Activated naive CD4-positive, alpha-beta T cell treated with Interleukin-2 at 50 U/mL for 16 hours (primary cell): ENCODE measurements around the gene HS6ST3.
"Not testable (repeated sequence)": the region's sequence is repeated elsewhere in the genome, so short reads cannot be mapped to it uniquely, and the experiment has no call there.

Experiments
- DNase-seq: peaks from one replicate; pipeline ENCODE4 v3.0.0-alpha.2; 2020

The HS6ST3 gene

DNA sequence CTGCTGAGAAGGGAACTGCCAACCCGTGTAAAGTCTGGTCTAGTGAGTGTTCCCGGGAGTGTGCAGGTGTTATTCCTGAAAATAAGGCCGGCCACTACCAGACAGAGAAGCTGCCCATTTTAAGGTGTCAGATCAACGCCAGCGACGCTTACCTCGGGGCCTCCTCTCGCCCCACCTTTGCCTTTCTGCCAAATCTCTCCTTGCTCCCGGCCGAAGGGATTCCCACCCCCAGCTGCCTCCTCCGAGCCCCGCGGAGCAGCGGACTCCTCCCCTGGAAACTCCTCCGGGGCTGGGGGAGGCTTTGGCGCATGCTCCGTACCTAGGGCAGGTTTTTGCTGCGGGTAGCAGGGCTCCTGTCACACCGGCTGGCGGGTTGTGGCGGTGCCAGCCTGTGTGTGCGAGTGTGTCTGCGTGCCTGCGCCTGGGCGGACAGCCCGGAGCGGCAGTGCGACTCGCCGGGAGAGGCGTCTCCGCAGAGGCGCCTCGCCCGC is at the start of gene HS6ST3:
Gene HS6ST3 (plus strand): TSS at position 359 of the 491 bp plus-strand sequence.
- no peak for DNase-seq

DNA sequence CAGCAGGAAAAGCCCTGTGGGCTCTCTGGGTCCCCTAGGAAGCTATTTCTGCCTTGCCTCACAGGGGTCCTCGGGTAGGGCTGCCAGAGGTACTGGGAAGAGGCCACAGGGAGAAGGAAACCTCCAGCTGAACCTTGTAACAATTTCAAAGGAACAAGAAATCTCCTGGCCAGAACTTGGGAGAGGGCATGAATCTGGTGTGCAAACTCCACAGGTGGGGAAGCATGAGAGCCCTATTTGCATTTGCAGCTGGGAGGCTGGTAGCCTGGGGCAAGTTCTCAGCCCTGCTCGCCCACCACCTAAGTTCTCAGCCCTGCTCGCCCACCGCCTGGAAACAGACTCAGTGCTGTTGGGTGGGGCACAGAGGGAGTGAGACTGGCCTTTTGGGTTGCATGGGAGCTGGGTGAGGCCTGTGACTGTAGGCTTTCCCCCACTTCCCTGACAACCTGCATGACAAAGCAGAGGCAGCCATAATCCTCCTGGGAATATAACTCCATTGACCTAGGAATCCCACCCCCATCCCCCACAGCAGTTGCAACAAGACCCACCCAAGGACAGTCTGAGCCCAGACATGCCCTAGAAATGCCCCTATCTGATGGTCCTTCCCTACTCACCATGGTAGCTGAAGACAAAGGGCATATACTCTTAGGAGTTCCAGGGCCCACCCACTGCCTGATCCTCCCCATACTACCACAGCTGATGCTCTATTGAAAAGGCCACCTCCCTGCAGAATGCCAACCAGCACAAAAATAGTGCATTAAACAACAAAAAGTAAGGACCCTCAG is 48.4 kb upstream of the HS6ST3 start:
- DNase-seq: no peak

DNA sequence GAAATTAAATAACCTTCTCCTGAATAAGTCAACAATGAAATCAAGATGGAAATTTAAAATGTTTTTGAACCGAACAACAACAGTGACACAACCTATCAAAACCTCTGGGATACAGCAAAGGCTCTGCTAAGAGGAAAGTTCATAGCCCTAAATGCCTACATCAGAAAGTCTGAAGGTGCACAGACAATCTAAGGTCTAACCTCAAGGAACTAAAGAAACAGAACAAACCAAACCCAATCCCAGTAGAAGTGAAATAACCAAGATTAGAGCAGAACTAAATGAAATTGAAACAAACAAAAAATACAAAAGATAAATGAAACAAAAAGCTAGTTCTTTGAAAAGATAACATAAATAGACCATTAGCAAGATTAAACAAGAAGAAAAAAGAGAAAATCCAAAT is 45.7 kb upstream of the HS6ST3 start:
- no peak for DNase-seq

DNA sequence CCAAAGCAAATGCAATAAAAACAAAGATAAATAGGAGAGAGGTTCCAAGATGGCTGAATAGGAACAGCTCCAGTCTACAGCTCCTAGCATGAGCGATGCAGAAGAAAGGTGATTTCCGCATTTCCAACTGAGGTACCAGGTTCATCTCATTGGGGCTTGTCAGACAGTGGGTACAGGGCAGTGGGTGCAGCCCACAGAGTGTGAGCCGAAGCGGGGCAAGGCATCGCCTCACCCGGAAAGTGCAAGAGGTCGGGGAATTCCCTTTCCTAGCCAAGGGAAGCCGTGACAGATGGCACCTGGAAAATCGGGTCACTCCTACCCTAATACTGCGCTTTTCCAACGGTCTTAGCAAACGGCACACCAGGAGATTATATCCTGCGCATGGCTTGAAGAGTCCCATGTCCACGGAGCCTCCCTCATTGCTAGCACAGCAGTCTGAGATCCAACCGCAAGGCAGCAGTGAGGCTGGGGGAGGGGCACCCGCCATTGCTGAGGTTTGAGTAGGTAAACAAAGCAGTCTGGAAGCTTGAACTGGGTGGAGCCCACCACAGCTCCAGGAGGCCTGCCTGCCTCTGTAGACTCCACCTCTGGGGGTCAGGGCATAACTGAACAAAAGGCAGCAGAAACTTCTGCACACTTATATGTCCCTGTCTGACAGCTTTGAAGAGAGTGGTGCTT is 43.3 kb upstream of the HS6ST3 start:
- not testable (repeated sequence) for DNase-seq

DNA sequence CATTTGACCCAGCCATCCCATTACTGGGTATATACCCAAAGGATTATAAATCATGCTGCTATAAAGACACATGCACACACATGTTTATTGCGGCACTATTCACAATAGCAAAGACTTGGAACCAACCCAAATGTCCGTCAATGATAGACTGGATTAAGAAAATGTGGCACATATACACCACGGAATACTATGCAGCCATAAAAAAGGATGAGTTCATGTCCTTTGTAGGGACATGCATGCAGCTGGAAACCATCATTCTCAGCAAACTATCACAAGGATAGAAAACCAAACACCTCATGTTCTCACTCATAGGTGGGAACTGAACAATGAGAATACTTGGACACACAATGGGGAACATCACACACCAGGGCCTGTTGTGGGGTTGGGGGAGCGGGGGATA is 39.0 kb upstream of the HS6ST3 start:
- DNase-seq: not testable (repeated sequence)

DNA sequence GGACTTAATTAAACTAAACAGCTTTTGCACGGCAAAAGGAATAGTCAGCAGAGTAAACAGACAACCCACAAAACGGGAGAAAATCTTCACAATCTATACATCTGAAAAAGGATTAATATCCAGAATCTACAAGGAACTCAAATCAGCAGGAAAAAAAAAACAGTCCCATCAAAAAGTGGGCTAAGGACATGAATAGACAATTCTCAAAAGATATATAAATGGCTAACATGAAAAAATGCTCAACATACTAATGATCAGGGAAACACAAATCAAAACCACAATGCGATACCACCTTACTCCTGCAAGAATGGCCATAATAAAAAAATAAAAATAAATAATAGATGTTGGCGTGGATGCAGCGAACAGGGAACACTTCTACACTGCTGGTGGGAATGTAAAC is 38.4 kb upstream of the HS6ST3 start:
- not testable (repeated sequence) for DNase-seq

DNA sequence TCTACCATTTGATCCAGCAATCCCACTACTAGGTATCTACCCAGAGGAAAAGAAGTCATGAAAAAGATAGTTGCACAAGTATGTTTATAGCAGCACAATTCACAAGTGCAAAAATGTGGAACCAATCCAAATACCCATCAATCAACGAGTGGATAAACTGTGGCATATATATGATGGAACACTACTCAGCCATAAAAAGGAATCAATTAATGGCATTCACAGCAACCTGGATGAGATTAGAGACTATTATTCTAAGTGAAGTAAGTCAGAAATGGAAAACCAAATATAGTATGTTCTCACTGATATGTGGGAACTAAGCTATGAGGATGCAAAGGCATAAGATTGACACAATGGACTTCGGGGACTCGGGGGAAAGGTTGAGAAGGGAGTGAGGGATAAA is 38.0 kb upstream of the HS6ST3 start:
- DNase-seq: not testable (repeated sequence)

DNA sequence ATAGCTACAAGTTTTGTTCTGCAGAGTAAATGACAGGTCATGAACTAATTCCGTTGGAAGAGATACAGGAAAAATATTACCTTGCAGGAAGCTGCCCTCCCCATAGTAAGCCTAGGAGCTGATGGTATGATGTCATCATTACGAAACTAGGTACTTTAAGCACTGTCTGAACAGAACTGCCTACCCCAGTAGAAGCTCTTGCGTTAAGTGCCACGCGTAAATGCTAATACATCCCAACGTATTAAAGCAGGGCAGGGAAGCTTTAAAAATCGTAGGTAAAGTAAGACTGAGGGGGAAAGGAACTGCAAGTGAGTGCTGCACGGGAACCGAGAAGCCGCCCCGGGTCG is 37.3 kb upstream of the HS6ST3 start:
- DNase-seq: no peak

DNA sequence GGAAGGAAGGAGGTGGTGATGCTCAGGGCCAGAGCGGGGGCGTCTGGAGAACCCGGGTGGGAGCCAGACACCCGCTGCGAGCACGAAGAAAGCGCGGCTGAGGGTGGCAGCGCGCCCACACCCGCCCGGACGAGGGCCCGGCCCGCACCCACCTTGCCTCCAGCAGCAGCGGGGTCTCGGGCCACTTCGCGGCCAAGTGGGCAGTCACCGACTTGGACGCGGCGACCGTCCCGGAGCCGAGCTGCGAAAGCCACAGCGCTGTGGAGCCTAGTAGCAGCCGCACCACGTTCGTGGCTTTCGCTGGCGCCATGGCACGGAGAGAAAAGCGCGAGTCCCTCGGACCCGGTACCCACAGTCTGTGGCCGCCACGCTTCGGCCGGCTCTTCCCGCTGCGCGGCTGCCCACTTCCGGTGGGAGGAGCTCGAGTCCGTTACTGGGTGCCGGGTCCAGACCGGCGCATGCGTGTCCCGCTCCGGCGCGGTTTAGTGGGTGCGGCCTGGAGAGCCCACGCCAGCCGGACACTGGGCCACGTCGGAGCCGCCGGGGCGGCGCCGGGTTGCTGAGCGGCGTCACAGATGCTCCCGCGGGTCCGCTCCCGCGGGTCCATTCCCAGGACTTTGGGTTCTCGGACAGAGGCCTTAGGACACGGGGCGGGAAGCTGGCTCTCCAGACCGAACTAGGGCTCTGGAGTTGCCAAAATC is 36.8 kb upstream of the HS6ST3 start, which contains the start of gene UGGT2:
Gene UGGT2 (minus strand): TSS at position 399 of the 701 bp plus-strand sequence. CDS start 89 bp downstream, at position 310.
- no peak for DNase-seq

DNA sequence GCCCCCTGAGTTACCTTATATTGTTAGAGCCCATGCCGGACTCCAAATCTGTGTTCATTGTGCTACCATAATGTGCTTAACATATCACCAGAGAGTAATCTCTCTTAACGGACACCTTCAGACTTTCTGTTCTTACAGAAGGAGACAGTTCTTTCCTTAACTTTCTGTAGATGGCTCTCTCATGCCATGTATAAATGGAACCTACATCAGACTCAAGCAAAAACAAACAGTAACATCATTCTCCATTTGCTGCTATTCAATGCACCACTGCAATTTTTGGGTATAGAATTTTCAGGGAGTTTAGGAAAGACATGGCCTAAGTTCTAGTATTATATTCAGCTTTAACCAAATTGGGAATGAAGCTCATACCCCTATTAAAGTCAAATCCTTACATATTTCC is 24.1 kb upstream of the HS6ST3 start:
- DNase-seq: no peak

DNA sequence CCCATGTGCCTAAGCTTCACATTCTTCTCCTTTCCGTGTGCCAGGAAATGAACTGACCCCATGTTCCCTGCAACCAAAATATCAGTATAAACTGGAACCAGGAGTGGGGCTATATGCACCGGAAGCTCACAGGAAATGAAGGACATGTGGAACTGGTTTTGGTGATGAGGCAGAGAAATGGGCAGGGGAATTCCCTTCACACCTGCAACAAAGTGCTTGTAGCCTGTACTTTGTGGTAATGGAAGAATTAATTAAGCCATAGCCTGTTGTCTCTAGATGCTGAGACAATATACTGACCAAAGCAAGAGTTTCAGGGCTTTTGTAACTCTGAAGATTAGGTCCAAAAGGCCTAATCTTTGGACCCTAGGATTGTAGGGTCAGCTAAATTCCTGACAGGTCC is 21.2 kb upstream of the HS6ST3 start:
- DNase-seq: no peak

DNA sequence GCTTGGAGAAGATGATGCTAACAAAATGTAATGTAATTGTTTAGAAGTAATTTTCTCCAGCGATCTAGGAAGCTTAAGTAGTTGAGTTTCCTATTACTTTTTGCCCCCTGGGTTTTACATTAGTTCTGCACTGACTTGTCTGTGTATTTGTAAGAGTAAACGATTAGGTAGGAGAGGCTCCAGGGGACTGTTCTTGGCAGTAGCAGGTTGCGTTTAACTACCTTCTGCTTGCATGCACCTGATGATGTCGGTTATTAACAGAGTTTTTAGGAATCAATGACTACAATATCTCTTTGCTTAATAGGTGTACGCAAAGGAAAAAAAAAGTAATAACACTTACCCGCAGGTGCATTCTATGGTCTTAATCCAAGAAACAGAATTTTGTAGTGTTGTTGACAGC is 18.4 kb upstream of the HS6ST3 start:
- no peak for DNase-seq

DNA sequence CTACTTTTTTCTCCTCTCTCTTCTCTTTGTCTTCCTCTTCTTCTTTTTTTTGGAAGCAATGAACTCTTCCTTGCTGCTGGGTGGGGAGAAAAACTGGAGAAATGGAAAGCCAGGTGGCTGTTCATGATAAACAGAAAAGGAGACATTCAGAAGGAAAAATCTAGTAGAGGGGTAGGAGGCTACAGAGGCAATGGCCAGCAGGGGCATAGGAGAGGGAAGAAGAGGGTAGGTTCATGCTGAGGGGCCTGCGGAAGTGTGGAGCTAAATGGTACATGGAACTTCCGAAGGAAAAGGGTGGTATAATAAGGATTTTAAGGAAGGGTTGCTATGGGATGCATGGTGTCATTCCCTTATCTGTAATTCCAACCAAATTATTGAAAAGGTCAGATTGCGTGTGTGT is 17.5 kb upstream of the HS6ST3 start:
- no peak for DNase-seq

DNA sequence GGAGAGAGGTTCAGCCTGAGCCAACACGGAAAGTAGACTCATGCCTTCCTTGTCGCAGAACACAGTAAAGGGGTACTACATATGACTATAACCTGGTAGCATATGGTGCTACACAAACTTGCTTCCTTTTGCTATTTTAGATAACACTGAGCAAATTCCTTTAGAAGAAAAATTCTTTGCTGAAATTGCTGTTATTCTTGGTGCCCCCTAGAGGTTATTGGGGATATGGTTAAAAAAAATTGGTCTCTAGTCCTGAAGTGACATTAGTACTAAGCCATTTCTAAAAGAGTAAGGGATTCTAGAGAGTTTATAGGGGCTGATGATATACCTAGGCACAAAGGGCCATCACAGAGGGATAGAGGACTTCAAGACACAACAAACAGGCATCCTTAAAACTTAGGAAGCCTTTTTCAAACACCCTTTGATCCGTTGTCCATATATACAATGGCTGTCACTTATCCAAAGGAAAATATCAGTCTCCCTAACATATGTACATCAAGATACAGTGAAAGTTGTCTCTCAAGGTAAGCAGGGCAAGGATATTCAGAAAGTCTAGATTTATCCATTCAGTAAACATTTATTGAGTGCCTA is 13.9 kb upstream of the HS6ST3 start:
- DNase-seq: no peak

DNA sequence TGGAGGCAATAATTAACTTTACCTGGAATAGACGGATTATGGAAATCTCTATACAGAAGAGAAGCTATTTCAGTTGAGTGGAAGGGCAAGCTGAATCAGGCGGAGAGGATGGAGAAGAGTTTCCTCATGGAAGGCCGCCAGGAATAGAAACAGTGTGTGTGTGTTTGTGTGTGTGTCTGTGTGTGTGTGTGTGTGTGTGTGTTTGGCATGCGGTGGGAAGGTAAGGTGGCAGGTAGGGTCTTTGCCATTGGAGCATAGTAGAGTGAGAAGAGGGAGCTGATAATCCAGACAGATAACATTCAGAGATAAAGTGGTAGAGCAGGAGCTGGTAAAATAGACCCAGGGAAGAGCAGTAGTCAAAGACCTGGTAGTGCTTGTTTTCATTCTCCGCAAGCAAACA is 9.2 kb upstream of the HS6ST3 start:
- DNase-seq: no peak

DNA sequence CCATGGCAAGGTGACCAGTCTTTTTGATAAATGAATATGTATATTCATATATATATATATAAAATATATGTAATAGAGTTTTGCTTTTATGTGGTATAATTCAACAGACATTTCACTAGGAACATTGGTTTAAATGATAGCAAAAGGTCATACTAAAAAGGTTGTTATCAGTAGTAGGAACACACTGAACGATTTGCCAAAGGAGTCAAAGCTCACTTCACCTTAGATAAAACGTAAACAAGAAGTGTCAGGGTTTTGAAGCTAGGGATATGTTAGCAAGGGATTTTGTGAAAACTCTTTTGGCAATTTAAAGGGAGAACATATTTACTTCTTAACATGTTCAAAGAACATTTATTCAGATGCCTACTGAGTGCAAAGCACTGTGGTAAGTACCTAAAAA is 8.0 kb upstream of the HS6ST3 start:
- no peak for DNase-seq

DNA sequence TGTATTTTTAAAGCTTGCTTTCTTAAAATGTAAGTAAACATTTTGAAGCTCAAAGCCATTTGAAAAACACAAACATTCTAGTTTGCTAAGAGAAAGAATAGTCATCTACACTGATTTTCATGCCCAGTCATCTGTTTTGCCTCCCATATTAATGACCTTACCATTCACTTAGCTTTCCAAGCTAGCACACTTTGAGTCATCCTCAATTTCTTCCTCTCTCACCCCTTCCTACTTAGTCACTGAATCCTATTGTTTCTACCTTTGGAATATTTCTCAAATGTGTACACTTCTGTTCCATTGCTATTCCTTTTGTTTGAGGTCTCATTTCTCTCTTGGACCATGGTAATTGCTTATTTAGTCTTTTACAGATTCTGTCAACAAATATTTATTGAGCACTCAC is 7.3 kb upstream of the HS6ST3 start:
- no peak for DNase-seq

DNA sequence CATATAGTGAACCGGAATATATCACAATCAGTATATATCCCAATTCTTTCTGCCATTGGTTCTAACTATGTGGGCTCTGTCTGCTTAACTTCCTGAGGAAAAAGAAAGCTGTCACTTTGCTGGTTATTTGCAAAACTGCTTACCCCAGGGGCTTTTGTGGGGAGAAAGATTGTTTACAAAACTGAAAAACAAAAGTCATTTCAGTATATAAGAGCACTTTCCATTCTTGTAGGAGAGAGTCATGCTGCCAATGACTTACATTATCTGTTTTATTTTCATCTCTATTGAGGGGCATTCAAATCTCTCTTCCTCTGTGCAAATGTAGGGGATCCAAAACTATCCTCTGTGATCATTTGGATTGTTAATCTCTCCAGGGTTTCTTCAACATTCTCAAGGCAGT is 3.2 kb upstream of the HS6ST3 start:
- DNase-seq: no peak

DNA sequence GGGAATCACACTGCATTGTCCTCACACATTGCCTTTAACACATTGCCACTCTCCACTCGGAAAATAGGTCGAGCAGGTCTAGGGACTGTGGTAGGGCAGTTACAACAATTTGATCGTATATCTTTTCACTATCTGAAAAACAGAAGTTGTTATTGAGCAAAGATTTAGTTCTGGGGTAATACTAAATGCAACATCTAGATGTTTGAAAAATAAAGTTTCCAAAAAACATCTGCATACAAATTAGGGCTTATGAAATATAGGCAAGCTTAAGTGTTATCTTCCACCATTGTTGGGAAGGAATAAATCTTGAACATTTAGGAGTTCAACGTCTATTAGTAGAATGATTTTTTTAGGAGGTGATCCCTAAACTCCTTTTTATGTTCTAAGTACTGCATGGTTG is 768 bp upstream of the HS6ST3 start:
- DNase-seq: no peak

DNA sequence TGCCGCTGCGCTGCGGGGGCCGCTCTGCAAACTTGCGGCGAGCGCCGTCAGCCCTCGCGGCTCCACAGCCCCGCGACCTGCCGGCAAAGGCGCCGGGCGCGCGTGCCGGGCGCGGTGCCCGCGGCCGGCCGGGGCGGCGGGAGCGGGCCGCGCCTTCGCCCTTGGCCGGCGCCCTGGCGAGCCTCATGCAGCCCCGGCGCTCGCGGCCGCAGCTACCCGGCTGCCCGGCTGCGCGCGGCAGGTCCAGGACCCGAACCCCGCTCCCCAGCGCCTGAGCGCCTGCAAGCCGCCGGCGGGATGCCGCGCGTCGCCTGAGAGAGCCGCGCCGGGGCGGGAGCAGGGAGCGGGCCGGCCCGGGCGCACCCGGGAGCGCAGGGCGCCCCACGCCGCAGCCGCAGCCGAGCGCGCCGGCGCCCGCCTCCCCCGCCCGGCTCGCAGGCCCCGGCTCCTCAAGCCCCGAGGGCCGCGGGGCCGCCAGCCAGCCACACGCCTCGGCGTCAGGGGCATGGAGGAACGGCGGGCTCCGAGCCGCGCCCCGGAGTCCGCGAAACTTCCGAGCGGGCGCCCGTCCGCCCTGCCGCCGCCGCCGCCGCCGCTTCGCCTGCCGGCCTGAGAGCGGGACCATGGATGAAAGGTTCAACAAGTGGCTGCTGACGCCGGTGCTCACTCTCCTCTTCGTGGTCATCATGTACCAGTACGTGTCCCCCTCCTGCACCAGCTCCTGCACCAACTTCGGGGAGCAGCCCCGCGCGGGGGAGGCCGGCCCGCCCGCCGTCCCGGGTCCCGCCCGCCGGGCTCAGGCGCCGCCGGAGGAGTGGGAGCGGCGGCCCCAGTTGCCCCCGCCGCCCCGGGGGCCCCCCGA is 564 bp downstream of the HS6ST3 start:
- DNase-seq: no peak

DNA sequence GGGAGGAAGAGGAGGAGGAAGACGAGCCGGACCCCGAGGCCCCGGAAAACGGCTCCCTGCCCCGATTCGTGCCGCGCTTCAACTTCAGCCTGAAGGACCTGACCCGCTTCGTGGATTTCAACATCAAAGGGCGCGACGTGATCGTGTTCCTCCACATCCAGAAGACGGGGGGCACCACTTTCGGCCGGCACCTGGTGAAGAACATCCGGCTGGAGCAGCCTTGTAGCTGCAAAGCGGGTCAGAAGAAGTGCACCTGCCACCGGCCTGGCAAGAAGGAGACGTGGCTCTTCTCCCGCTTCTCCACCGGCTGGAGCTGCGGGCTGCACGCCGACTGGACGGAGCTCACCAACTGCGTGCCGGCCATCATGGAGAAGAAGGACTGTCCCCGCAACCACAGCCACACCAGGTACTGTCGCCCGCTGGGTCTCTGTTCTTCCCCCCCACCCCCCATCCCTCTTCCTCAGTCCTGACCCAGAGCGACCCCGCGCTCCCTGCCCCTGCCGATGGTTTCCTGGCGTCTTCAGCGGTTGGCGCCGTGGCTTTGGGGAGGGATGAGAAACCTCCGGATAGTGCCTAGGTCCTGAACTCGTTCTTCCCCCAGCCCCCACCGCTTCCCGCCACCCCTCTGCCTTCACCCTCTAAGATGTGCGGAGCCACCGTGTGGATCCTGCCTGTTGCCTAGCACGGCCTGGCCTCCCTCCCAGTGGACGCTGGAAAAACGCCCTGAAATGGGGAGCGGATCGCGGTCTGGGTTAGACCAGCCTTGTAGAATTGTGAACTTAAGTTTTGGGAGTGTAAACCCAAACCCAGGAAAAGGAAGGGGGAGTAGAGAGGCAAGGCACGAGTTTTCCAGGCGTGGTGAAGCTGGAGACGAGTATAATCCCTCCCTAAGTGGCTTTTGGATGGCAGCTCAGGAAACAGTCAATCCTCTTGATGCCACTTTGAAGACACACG is 1.5 kb downstream of the HS6ST3 start:
- DNase-seq: no peak
